ENCODE measurements around the gene SFTPD.

SFTPD gene

GRCh38 chr10:79944428-79945395, 4.2 kb downstream of the SFTPD start:
- no peak for DNase-seq

- no peak for DNase-seq
These were observed 5.0 kb downstream of the SFTPD start for GRCh38 chr10:79943871-79944270.

- DNase-seq: no peak
These were observed 6.4 kb downstream of the SFTPD start for GRCh38 chr10:79942261-79943185.

GRCh38 chr10:79941585-79942210, 7.2 kb downstream of the SFTPD start:
- DNase-seq: no peak

GRCh38 chr10:79941146-79941545, 7.8 kb downstream of the SFTPD start:
- no peak for DNase-seq

- no peak for DNase-seq
These were observed 8.5 kb downstream of the SFTPD start for GRCh38 chr10:79940431-79940830.

GRCh38 chr10:79939969-79940368, 8.9 kb downstream of the SFTPD start:
- DNase-seq: no peak

GRCh38 chr10:79938728-79939406, 10.0 kb downstream of the SFTPD start:
- DNase-seq: no peak

- no peak for DNase-seq
These were observed 11.2 kb downstream of the SFTPD start for GRCh38 chr10:79937701-79938151.

GRCh38 chr10:79936625-79937615, 12.0 kb downstream of the SFTPD start:
- no peak for DNase-seq

- no peak for DNase-seq
These were observed 14.9 kb downstream of the SFTPD start for GRCh38 chr10:79933961-79934360.

GRCh38 chr10:79932841-79933379, 16.0 kb downstream of the SFTPD start:
- DNase-seq: no peak

GRCh38 chr10:79932307-79932706, 16.6 kb downstream of the SFTPD start:
- DNase-seq: no peak

GRCh38 chr10:79930751-79931150, 18.2 kb downstream of the SFTPD start:
- DNase-seq: no peak

GRCh38 chr10:79930267-79930666, 18.6 kb downstream of the SFTPD start:
- no peak for DNase-seq

- peak; percentile 19 for DNase-seq
These were observed 19.4 kb downstream of the SFTPD start for GRCh38 chr10:79929409-79929904.

- no peak for DNase-seq
These were observed 20.8 kb downstream of the SFTPD start for GRCh38 chr10:79928028-79928583.

- DNase-seq: no peak
These were observed 21.6 kb downstream of the SFTPD start for GRCh38 chr10:79927111-79927828.

GRCh38 chr10:79926037-79926436, 22.9 kb downstream of the SFTPD start:
- no peak for DNase-seq
